ENCODE results near the gene REEP5. TPM values are rescaled to one million over a fixed set of nuclear protein-coding genes. Genes with fewer than 3 reads are reported as not detected.

Gene REEP5
- total RNA-seq, 1 experiment from 2014 or later: 49.6 TPM

DNA sequence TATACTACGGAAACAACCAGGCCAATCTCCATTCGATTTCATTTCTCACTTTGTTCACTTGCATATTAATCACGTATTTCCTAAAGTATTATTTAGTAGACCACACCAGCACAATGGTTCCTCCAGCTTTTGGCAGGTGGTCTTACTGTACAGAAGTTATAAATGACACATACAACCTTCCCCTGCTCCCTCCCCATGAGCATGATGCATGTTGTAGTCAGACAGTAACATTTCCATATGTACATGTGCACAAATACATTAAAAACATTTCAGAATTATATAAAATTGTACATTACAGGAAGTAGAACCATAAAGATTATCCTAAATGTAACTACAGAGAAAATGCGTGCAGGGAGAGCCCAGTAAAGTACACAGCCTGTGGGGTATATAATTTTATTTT, 43.9 kb downstream of the REEP5 start:
- Mint-ChIP-seq H3K27me3 (ENCODE audit: low read depth) (no peaks in the 10 kb centered on the region), H3K4me1 (peaks cover 25% of the 10 kb centered on the region), H3K36me3 (peaks cover 30% of the 10 kb centered on the region), H3K4me3 (no peak overlapping the region), H3K27ac (no peak overlapping the region), H3K9me3 (no peaks in the 10 kb centered on the region)
- DNase-seq (ENCODE audit: low spot score) (no peak), ATAC-seq (no peak)
- TF ChIP-seq, protein P1, sequence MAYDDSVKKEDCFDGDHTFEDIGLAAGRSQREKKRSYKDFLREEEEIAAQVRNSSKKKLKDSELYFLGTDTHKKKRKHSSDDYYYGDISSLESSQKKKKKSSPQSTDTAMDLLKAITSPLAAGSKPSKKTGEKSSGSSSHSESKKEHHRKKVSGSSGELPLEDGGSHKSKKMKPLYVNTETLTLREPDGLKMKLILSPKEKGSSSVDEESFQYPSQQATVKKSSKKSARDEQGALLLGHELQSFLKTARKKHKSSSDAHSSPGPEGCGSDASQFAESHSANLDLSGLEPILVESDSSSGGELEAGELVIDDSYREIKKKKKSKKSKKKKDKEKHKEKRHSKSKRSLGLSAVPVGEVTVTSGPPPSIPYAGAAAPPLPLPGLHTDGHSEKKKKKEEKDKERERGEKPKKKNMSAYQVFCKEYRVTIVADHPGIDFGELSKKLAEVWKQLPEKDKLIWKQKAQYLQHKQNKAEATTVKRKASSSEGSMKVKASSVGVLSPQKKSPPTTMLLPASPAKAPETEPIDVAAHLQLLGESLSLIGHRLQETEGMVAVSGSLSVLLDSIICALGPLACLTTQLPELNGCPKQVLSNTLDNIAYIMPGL (CRISPR knock-in tag; IDR thresholded peaks at IDR 0.05): no peak
- TF ChIP-seq CREM (CRISPR knock-in tag; IDR thresholded peaks at IDR 0.05) (no peak), OVOL2 (CRISPR knock-in tag; IDR thresholded peaks at IDR 0.05; ENCODE audit: borderline replicate concordance) (no peak), ZBTB21 (CRISPR knock-in tag; IDR thresholded peaks at IDR 0.05; ENCODE audit: borderline replicate concordance) (no peak), ZNF263 (CRISPR knock-in tag; IDR thresholded peaks at IDR 0.05; ENCODE audit: low read depth) (no peak), TEAD1 (CRISPR knock-in tag; IDR thresholded peaks at IDR 0.05) (no peak), GRHL2 (CRISPR knock-in tag; IDR thresholded peaks at IDR 0.05; ENCODE audit: insufficient replicate concordance, severe bottlenecking) (no peak), RELA (CRISPR knock-in tag; IDR thresholded peaks at IDR 0.05; ENCODE audit: borderline replicate concordance) (no peak), TP53 (CRISPR knock-in tag; IDR thresholded peaks at IDR 0.05) (no peak), CBFB (CRISPR knock-in tag; IDR thresholded peaks at IDR 0.05; ENCODE audit: low read depth) (no peak)
- TF ChIP-seq, protein P2, sequence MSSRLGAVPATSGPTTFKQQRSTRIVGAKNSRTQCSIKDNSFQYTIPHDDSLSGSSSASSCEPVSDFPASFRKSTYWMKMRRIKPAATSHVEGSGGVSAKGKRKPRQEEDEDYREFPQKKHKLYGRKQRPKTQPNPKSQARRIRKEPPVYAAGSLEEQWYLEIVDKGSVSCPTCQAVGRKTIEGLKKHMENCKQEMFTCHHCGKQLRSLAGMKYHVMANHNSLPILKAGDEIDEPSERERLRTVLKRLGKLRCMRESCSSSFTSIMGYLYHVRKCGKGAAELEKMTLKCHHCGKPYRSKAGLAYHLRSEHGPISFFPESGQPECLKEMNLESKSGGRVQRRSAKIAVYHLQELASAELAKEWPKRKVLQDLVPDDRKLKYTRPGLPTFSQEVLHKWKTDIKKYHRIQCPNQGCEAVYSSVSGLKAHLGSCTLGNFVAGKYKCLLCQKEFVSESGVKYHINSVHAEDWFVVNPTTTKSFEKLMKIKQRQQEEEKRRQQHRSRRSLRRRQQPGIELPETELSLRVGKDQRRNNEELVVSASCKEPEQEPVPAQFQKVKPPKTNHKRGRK (CRISPR knock-in tag; IDR thresholded peaks at IDR 0.05; ENCODE audit: borderline replicate concordance): no peak
- TF ChIP-seq, protein P3, sequence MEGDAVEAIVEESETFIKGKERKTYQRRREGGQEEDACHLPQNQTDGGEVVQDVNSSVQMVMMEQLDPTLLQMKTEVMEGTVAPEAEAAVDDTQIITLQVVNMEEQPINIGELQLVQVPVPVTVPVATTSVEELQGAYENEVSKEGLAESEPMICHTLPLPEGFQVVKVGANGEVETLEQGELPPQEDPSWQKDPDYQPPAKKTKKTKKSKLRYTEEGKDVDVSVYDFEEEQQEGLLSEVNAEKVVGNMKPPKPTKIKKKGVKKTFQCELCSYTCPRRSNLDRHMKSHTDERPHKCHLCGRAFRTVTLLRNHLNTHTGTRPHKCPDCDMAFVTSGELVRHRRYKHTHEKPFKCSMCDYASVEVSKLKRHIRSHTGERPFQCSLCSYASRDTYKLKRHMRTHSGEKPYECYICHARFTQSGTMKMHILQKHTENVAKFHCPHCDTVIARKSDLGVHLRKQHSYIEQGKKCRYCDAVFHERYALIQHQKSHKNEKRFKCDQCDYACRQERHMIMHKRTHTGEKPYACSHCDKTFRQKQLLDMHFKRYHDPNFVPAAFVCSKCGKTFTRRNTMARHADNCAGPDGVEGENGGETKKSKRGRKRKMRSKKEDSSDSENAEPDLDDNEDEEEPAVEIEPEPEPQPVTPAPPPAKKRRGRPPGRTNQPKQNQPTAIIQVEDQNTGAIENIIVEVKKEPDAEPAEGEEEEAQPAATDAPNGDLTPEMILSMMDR (IDR thresholded peaks at IDR 0.05): no peak
- TF ChIP-seq, protein P4, sequence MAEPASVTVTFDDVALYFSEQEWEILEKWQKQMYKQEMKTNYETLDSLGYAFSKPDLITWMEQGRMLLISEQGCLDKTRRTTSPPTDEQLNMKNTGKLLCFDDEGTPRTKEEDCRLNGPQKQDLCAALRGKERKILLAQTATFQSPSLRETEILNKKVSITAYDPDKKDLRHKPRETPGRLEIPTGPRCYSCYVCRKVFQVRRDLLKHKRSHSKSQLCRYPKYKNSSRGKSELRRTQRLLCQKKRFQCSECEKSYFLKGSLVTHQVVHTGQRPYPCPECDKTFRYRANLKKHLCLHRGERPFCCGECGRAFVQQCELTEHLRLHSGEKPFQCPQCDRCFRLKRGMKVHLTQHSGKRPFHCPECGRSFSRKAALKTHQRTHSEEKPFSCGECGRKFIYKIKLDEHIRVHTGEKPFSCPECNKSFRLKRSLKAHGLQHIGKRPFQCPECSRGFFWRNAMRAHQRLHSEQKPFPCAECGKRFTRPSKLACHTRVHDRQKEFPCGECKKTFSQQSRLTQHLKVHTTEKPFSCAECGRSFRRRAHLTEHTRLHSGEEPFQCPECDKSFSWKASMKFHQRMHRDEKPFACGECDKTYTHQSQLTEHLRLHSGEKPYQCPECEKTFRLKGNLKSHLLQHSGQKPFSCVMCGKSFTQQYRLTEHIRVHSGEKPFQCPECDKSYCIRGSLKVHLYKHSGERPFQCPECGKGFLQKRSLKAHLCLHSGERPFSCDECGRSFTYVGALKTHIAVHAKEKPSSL (CRISPR knock-in tag; conservative IDR thresholded peaks at IDR 0.05): no peak
- TF ChIP-seq, protein P5, sequence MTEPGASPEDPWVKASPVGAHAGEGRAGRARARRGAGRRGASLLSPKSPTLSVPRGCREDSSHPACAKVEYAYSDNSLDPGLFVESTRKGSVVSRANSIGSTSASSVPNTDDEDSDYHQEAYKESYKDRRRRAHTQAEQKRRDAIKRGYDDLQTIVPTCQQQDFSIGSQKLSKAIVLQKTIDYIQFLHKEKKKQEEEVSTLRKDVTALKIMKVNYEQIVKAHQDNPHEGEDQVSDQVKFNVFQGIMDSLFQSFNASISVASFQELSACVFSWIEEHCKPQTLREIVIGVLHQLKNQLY (CRISPR knock-in tag; IDR thresholded peaks at IDR 0.05): no peak
- TF ChIP-seq, protein P6, sequence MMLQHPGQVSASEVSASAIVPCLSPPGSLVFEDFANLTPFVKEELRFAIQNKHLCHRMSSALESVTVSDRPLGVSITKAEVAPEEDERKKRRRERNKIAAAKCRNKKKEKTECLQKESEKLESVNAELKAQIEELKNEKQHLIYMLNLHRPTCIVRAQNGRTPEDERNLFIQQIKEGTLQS (CRISPR knock-in tag; conservative IDR thresholded peaks at IDR 0.05): no peak
- POLR2A ChIA-PET: no interaction called here
- CTCF ChIA-PET: no interaction called here

DNA sequence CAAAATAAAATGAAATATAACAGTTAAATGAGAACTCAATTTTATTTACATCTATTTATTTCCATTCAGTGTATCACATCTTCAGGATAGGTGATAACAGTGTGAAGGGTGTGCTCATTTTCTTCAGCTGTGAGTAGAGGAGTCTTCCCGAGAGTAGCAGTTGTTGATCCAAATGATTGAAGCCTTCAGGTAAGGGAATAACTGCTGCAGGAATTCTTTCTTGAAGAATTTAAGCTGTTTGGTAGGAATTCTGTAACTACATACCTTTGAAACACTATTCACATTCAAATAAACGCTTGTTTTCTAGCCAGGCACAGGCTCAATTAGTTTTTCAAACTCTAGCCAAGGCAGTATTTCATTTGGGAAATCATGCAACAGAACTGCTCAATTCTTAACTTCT, 45.7 kb downstream of the REEP5 start:
- DNase-seq (ENCODE audit: low spot score): no peak
- H3K36me3 Mint-ChIP-seq: peaks cover 28% of the 10 kb centered on the region
- no peak overlapping the region for H3K4me3 Mint-ChIP-seq
- H3K4me1 Mint-ChIP-seq: peaks cover 25% of the 10 kb centered on the region
- H3K9me3 Mint-ChIP-seq: no peaks in the 10 kb centered on the region
- peak; percentile 60 for ATAC-seq
- H3K27ac Mint-ChIP-seq: peak overlapping the region; percentile 74
- ChIA-PET CTCF (interaction anchor here (1.1 to 1.5 kb wide), 2 partner anchors 185 to 384 kb away, joined by 3 to 6 read pairs; no protein-coding TSS in a partner anchor), POLR2A (no interaction called here)
- H3K27me3 Mint-ChIP-seq (ENCODE audit: low read depth): no peaks in the 10 kb centered on the region
- TF ChIP-seq, protein P3 (IDR thresholded peaks at IDR 0.05): no peak
- TF ChIP-seq, protein P7, sequence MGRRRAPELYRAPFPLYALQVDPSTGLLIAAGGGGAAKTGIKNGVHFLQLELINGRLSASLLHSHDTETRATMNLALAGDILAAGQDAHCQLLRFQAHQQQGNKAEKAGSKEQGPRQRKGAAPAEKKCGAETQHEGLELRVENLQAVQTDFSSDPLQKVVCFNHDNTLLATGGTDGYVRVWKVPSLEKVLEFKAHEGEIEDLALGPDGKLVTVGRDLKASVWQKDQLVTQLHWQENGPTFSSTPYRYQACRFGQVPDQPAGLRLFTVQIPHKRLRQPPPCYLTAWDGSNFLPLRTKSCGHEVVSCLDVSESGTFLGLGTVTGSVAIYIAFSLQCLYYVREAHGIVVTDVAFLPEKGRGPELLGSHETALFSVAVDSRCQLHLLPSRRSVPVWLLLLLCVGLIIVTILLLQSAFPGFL (CRISPR knock-in tag; IDR thresholded peaks at IDR 0.05; ENCODE audit: borderline replicate concordance): no peak

All from WTC11 (cell line).